Activated naive CD4-positive, alpha-beta T cell treated with anti-CD3 and anti-CD28 coated beads for 36 hours (primary cell): ENCODE data around the gene KRTAP12-3. TPM values are rescaled to one million over a fixed set of nuclear protein-coding genes. Genes with fewer than 3 reads are reported as not detected.
"Not testable (repeated sequence)": the region's sequence is repeated elsewhere in the genome, so short reads cannot be mapped to it uniquely, and the experiment has no call there.

Experiments used
- CTCF ChIA-PET: fragments of 350-600 bp; sonication (Branson Sonifier 250); formaldehyde crosslinking; loops from one replicate; lab custom pipeline; 2021; ENCODE audit warnings: antibody characterized with exemption; lab: Charles Lee
- DNase-seq: peaks from one replicate; pipeline ENCODE4 v3.0.0-alpha.2; 2020
- H3K27ac Mint-ChIP-seq: one replicate; pipeline ENCODE4 v1.8.0; 2021; ENCODE audit warnings: mild to moderate bottlenecking, mixed read lengths
- H3K27me3 Mint-ChIP-seq: one replicate; pipeline ENCODE4 v1.8.0; 2021; ENCODE audit warnings: low read depth, mixed read lengths
- H3K36me3 Mint-ChIP-seq: one replicate; pipeline ENCODE4 v1.8.0; 2021; ENCODE audit warnings: low read depth, mixed read lengths
- H3K4me1 Mint-ChIP-seq: one replicate; pipeline ENCODE4 v1.8.0; 2021; ENCODE audit warnings: low read depth, mixed read lengths
- H3K4me3 Mint-ChIP-seq: one replicate; pipeline ENCODE4 v1.8.0; 2021; ENCODE audit warnings: mild to moderate bottlenecking, moderate library complexity, mixed read lengths
- H3K9me3 Mint-ChIP-seq: one replicate; pipeline ENCODE4 v1.8.0; 2021; ENCODE audit warnings: mixed read lengths
- intact Hi-C: fragments of 100-400 bp; cut with micrococcal nuclease; formaldehyde crosslinking; loops from one replicate; pipeline ENCODE4 v1.15.1; 2023
- total RNA-seq, 2 experiments: library from RNA; stranded (reverse); gene quantifications; one replicate each; pipeline ENCODE4 v1.2.3, GENCODE V29; 2021

KRTAP12-3 gene
- total RNA-seq, 2 experiments from 2014 or later = not detected

GRCh38 chr21:44658913-44659595 lies 1.3 kb downstream of the KRTAP12-3 start:
- H3K27me3 Mint-ChIP-seq = no peaks in the 10 kb centered on the region
- intact Hi-C loops = loop anchor here (1.0 kb wide), 1 partner anchor 40 kb away; no protein-coding TSS in a partner anchor
- no peak overlapping the region for H3K27ac Mint-ChIP-seq
- CTCF ChIA-PET = no interaction called here
- H3K36me3 Mint-ChIP-seq = peaks cover 7% of the 10 kb centered on the region
- H3K4me1 Mint-ChIP-seq = peaks cover 42% of the 10 kb centered on the region
- H3K4me3 Mint-ChIP-seq = no peak overlapping the region
- peaks cover 28% of the 10 kb centered on the region for H3K9me3 Mint-ChIP-seq
- DNase-seq = no peak

DNA sequence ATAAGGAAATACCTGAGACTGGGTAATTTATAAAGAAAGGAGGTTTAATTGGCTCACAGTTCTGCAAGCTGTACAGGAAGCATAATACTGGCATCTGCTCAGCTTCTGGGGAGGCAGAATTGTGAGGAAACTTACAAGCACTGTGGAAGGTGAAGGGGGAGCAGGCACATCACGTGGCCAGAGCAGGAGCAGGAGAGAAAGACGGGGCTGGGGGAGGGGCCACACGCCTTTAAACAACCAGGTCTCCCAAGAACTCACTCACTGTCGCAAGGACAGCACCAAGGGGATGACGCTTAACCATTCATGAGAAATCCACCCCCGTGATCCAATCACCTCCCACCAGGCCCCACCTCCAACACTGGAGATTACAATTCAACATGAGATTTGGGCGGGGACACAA lies 3.8 kb downstream of the KRTAP12-3 start:
- H3K36me3 Mint-ChIP-seq, H3K4me3 Mint-ChIP-seq, DNase-seq, H3K27ac Mint-ChIP-seq, H3K27me3 Mint-ChIP-seq, CTCF ChIA-PET, intact Hi-C loops: not testable (repeated sequence)
- H3K4me1 Mint-ChIP-seq = peaks cover 30% of the 10 kb centered on the region
- peaks cover 15% of the 10 kb centered on the region for H3K9me3 Mint-ChIP-seq

DNA sequence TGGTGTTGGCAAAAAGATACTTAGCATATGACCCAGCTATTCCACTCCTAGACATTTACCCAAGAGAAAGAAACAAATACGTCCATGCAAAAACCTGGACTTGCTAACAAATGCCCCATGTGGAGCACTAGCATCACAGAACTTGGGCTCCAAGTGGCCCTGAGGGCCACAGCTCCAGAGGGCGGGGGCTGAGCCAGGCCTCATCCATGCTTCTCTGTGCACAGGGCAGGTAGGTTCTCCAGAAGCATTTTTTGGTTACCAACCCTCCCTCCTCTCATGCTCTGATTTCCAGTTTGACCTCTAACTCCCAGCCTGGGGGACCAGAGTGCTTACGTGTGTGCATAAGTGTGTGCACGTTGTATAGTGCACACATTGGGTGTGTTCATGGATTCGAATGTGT lies 7.0 kb downstream of the KRTAP12-3 start:
- H3K4me1 Mint-ChIP-seq = peaks cover 2% of the 10 kb centered on the region
- intact Hi-C loops = no loop called here
- CTCF ChIA-PET = interaction anchor here (0.6 kb wide), 1 partner anchor 29 kb away, joined by 3 read pairs; no protein-coding TSS in a partner anchor
- H3K36me3 Mint-ChIP-seq = no peaks in the 10 kb centered on the region
- no peak overlapping the region for H3K27ac Mint-ChIP-seq
- H3K9me3 Mint-ChIP-seq = peaks cover 7% of the 10 kb centered on the region
- DNase-seq = no peak
- no peak overlapping the region for H3K4me3 Mint-ChIP-seq
- no peaks in the 10 kb centered on the region for H3K27me3 Mint-ChIP-seq

DNA sequence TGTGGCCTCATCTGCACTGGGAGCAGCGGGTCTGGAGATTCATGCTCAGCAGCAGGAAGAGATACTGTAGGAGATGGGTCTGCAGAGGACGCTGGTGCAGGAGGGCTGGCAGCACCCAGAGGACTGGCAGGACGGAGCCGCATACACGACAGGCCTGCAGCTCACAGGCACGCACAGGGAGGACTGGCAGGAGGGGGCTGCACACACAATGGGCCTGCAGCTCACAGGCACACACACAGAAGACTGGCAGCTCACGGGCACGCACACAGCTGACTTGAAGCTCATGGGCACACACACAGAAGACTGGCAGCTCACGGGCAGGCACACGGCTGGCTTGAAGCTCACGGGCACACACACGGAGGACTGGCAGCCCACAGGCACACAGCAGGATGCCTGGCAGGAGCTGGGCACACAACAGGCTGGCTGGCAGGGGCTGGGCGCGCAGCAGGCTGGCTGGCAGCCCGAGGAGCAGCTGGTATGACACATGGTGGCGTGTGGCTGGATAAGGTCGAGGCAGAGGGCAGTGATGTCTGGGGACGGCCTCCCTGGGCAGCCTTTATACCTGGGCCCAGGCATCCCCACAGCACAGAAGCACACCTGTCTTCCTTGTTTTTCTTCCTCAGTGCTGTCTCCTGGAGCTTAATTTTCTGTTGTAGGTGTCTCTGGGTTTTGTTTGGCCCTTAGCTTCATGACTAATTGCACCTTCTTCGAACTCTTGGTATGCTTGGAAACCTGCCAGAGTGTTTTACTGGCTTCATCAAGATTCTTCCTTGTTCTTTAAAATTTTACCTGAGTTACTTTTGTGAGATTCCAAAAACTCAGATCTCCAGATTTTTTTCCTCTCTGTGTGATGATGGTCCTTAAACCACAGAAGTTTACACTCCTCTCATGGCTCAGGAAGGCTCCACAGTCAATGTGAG lies 8.9 kb downstream of the KRTAP12-3 start, which contains the start of gene KRTAP12-2:
Gene KRTAP12-2, minus strand, starts transcription at position 527 of the 920 bp plus-strand sequence. Its CDS starts 41 bp downstream, at position 486.
- H3K4me1 Mint-ChIP-seq = no peaks in the 10 kb centered on the region
- CTCF ChIA-PET = interaction anchor here (1.0 kb wide), 1 partner anchor 127 kb away, joined by 5 read pairs; no protein-coding TSS in a partner anchor
- H3K4me3 Mint-ChIP-seq = no peak within 1 kb of the TSS
- intact Hi-C loops = no loop called here
- no peak within 1 kb of the TSS for H3K27ac Mint-ChIP-seq
- DNase-seq = no peak
- peaks cover 10% of the 10 kb centered on the region for H3K9me3 Mint-ChIP-seq
- no peaks in the 10 kb centered on the region for H3K36me3 Mint-ChIP-seq
- no peaks in the 10 kb centered on the region for H3K27me3 Mint-ChIP-seq

GRCh38 chr21:44667612-44668011 lies 9.9 kb downstream of the KRTAP12-3 start:
- H3K4me3 Mint-ChIP-seq = no peak overlapping the region
- no peaks in the 10 kb centered on the region for H3K4me1 Mint-ChIP-seq
- no peaks in the 10 kb centered on the region for H3K27me3 Mint-ChIP-seq
- no peaks in the 10 kb centered on the region for H3K36me3 Mint-ChIP-seq
- CTCF ChIA-PET = interaction anchor here (1.0 kb wide), 1 partner anchor 126 kb away, joined by 5 read pairs; no protein-coding TSS in a partner anchor
- intact Hi-C loops = no loop called here
- peaks cover 13% of the 10 kb centered on the region for H3K9me3 Mint-ChIP-seq
- no peak for DNase-seq
- no peak overlapping the region for H3K27ac Mint-ChIP-seq

DNA sequence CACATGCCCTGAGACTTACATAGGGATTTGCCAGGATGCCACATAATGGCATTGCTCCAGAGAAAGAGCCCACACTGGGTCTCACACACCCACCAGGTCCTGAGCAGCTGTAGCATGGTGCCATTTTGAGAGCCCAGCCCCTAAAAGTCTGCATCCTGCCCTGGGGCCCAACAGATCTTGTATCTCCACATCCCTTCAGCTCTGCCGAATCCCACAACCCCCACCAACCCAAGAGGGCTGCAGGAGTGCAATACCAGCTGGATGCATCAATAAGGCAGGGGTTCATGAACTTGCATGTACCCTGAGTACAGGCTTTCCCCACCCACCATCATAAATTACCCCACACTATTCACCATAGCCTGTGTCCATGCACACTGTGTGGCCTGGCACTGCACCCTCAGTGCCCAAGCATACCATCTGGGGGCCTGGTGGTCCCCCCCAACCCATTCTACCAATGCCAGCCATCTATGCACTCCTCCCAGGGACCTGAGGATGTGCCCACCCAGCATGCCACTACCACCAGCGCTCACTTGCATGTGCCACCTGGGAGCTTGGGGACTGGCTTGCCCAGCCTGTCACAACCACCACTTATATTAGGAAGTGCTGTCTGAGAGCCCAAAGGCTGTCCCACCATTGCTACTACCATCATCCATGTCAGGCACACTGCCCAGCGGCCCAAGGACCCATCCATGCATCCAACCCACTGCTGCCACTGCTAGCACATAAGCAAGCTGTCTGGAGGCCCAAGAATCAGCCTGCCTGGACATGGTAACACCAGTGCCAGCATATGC lies 13.1 kb downstream of the KRTAP12-3 start:
- intact Hi-C loops = no loop called here
- CTCF ChIA-PET = no interaction called here
- DNase-seq = no peak
- Mint-ChIP-seq H3K27ac (no peak overlapping the region), H3K9me3 (peaks cover 24% of the 10 kb centered on the region), H3K4me1 (no peaks in the 10 kb centered on the region), H3K36me3 (no peaks in the 10 kb centered on the region), H3K27me3 (no peaks in the 10 kb centered on the region), H3K4me3 (no peak overlapping the region)

DNA sequence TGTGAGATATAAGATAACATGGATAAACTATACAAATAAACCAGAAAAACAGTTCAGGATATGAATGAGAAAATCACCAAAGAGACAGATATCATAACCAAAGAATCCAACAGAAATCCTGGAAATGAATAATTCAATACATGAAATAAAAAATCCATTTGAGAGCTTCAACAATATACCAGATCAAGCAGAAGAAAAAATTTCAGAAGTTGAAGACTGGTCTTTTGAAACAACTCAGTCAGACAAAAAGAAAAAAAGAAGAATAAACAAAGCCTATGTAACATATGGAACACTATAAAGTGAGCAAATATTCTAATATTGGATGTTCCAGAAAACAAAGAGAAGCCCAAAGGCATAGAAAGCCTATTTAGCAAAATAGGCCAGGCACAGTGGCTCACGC lies 14.2 kb downstream of the KRTAP12-3 start:
- DNase-seq = no peak
- CTCF ChIA-PET = no interaction called here
- Mint-ChIP-seq H3K4me3 (no peak overlapping the region), H3K36me3 (no peaks in the 10 kb centered on the region), H3K9me3 (peaks cover 24% of the 10 kb centered on the region), H3K27me3 (no peaks in the 10 kb centered on the region), H3K4me1 (no peaks in the 10 kb centered on the region), H3K27ac (no peak overlapping the region)
- intact Hi-C loops = no loop called here

GRCh38 chr21:44677881-44678280 lies 20.1 kb downstream of the KRTAP12-3 start:
- CTCF ChIA-PET = no interaction called here
- DNase-seq = no peak
- peaks cover 9% of the 10 kb centered on the region for H3K9me3 Mint-ChIP-seq
- H3K36me3 Mint-ChIP-seq = no peaks in the 10 kb centered on the region
- H3K4me3 Mint-ChIP-seq = no peak overlapping the region
- H3K4me1 Mint-ChIP-seq = no peaks in the 10 kb centered on the region
- intact Hi-C loops = no loop called here
- H3K27me3 Mint-ChIP-seq = peaks cover 3% of the 10 kb centered on the region
- H3K27ac Mint-ChIP-seq = no peak overlapping the region

DNA sequence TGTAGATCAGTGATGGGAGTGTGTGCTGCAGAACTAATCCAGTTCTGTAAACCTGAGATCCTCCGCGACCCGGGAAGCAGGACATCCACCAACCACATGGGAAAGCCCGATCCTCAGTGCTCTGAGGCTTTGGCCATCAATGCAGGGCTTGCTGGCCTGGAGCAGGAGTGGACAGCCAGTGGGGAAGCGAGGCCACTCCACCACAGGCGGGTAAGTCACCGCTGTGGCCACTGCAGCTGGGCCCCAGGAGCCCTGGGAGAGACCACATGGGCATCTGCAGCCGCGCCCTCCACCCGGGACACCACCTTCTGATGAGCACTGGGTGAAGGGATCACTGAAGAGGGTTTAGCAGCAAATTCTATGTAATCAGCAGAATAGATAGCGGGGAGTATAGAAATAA lies 23.4 kb downstream of the KRTAP12-3 start:
- Mint-ChIP-seq H3K36me3 (no peaks in the 10 kb centered on the region), H3K4me1 (peaks cover 3% of the 10 kb centered on the region), H3K27ac (no peak overlapping the region), H3K4me3 (no peak overlapping the region), H3K27me3 (peaks cover 4% of the 10 kb centered on the region), H3K9me3 (no peaks in the 10 kb centered on the region)
- intact Hi-C loops = no loop called here
- DNase-seq = no peak
- CTCF ChIA-PET = interaction anchor here (0.6 kb wide), 1 partner anchor 28 kb away, joined by 3 read pairs; no protein-coding TSS in a partner anchor

DNA sequence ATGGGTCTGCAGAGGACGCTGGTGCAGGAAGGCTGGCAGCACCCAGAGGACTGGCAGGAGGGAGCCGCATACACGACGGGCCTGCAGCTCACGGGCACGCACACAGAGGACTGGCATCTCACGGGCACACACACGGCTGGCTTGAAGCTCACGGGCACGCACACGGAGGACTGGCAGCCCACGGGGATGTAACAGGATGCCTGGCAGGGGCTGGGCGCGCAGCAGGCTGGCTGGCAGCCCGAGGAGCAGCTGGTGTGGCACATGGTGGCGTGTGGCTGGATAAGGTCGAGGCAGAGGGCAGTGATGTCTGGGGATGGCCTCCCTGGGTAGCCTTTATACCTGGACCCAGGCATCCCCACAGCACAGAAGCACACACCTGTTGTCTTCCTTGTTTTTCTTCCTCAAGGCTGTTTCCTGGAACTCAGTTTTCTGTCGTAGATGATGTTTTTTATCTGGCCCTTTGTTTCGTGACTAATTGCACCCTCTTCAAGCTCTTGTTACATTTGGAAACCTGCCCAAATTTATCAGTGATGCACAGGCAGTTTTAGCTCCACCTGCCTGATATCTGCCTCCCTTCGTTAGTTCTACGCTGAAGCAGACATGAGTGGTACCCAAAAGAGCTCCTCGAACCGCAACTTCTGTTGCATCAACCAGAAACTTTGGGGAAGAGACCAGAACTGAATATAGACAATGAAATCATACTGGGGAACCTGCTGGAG lies 24.3 kb downstream of the KRTAP12-3 start, which contains the start of gene KRTAP12-1:
Gene KRTAP12-1, minus strand, starts transcription at position 303 of the 719 bp plus-strand sequence. Its CDS starts 40 bp downstream, at position 263.
- Mint-ChIP-seq H3K9me3 (no peaks in the 10 kb centered on the region), H3K27me3 (peaks cover 10% of the 10 kb centered on the region), H3K4me1 (peaks cover 6% of the 10 kb centered on the region), H3K27ac (no peak within 1 kb of the TSS), H3K36me3 (no peaks in the 10 kb centered on the region), H3K4me3 (no peak within 1 kb of the TSS)
- intact Hi-C loops = no loop called here
- DNase-seq = no peak
- CTCF ChIA-PET = interaction anchor here (1.0 kb wide), 1 partner anchor 108 kb away, joined by 3 read pairs; no protein-coding TSS in a partner anchor

GRCh38 chr21:44682580-44683151 lies 24.9 kb downstream of the KRTAP12-3 start:
- H3K27me3 Mint-ChIP-seq = peaks cover 10% of the 10 kb centered on the region
- H3K4me1 Mint-ChIP-seq = peaks cover 6% of the 10 kb centered on the region
- no peaks in the 10 kb centered on the region for H3K36me3 Mint-ChIP-seq
- CTCF ChIA-PET = interaction anchor here (0.7 to 1.0 kb wide), 2 partner anchors 61 to 108 kb away, joined by 3 read pairs; no protein-coding TSS in a partner anchor
- no peaks in the 10 kb centered on the region for H3K9me3 Mint-ChIP-seq
- H3K27ac Mint-ChIP-seq = no peak overlapping the region
- H3K4me3 Mint-ChIP-seq = no peak overlapping the region
- intact Hi-C loops = no loop called here
- no peak for DNase-seq
